Activated naive CD4-positive, alpha-beta T cell treated with anti-CD3 and anti-CD28 coated beads, Interleukin-2, amount 10 ng/mL, durations not matched to agents 7 days and 5 days (primary cell): Measurements from ENCODE around the gene GRIK3.

ENCODE experiments used
- CTCF ChIA-PET: fragments of 350-600 bp; sonication (Branson Sonifier 250); formaldehyde crosslinking; loops from one replicate; lab custom pipeline; 2021; ENCODE audit warnings: antibody characterized with exemption; lab: Charles Lee
- DNase-seq: peaks from one replicate; pipeline ENCODE4 v3.0.0-alpha.2; 2020
- H3K27ac Mint-ChIP-seq: one replicate; pipeline ENCODE4 v1.8.0; 2021; ENCODE audit warnings: mild to moderate bottlenecking, moderate library complexity, mixed read lengths
- H3K27me3 Mint-ChIP-seq: one replicate; pipeline ENCODE4 v1.8.0; 2021; ENCODE audit warnings: mild to moderate bottlenecking, mixed read lengths
- H3K36me3 Mint-ChIP-seq: one replicate; pipeline ENCODE4 v1.8.0; 2021; ENCODE audit warnings: mixed read lengths
- H3K4me1 Mint-ChIP-seq: one replicate; pipeline ENCODE4 v1.8.0; 2021; ENCODE audit warnings: mixed read lengths
- H3K4me3 Mint-ChIP-seq: one replicate; pipeline ENCODE4 v1.8.0; 2021; ENCODE audit warnings: mild to moderate bottlenecking, moderate library complexity, mixed read lengths
- H3K9me3 Mint-ChIP-seq: one replicate; pipeline ENCODE4 v1.8.0; 2021; ENCODE audit warnings: mixed read lengths

The GRIK3 gene

DNA sequence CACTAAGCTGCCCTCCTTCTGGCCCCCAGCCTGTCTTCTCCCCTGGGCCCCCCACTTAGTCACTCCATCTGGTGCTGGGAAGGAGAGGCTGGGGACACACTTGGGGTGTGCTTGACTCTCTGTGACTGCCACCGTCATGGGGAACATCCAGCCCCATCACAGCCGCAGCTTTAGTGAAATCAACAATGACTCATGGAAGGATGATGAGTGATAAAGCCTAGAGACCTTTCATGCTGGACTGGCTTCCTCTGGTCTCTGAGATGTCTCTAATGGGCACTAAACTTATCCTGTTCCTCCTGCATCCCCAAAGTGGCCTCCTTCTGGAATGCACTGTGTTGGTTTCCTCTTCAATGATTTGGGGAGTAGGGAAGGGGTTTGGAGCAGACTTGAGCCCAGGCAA is 172.9 kb downstream of the GRIK3 start:
- CTCF ChIA-PET = interaction anchor here (0.6 kb wide), 1 partner anchor 171 kb away, joined by 3 read pairs; no protein-coding TSS in a partner anchor
- H3K9me3 Mint-ChIP-seq = no peaks in the 10 kb centered on the region
- no peak for DNase-seq
- H3K4me1 Mint-ChIP-seq = no peaks in the 10 kb centered on the region
- no peak overlapping the region for H3K4me3 Mint-ChIP-seq
- H3K36me3 Mint-ChIP-seq = no peaks in the 10 kb centered on the region
- H3K27me3 Mint-ChIP-seq = peaks cover 12% of the 10 kb centered on the region
- no peak overlapping the region for H3K27ac Mint-ChIP-seq

DNA sequence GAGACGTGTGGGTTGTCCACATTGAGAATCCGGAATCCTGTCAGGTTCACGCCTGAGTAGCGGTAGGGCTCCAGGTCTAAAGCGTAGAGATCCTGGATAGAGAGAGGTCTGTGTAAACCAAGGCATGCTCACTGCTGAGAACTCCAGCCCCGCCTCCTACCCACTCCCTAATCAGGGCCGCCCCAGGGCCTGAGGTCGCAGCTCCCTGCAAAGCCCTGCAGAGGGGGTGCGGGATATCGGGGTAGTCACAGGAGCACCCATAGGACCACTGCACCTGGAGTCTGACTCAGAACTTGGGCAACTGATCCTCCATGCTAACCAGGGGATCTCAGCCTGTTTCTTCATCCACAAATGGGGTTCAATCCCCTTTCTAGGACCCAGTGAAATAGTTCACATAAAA is 174.4 kb downstream of the GRIK3 start:
- DNase-seq = no peak

DNA sequence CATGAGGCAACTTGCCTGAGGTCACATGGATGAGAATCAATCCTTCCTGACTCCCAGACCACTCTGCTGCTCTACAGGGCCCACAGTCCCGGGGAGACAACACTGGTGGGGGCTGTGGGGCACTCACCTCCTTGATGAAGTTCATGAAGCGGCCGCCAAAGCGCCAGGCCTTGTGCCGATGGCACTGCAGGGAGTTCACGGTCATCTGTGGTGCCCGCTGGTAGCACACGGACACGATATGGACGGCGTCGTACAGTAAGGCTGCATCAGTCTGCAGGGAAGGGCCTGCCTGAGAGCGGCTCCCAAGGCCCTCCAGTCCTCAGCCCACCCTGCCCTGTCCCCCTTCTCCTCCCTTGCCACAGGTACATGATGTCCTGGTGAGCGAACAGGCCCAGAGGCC is 175.3 kb downstream of the GRIK3 start:
- CTCF ChIA-PET = no interaction called here
- Mint-ChIP-seq H3K4me1 (no peaks in the 10 kb centered on the region), H3K36me3 (no peaks in the 10 kb centered on the region)

More for the DNA sequence above, 174.4 kb downstream of the GRIK3 start:
- Mint-ChIP-seq H3K9me3 (no peaks in the 10 kb centered on the region), H3K4me3 (no peak overlapping the region), H3K27ac (no peak overlapping the region), H3K27me3 (peaks cover 12% of the 10 kb centered on the region), H3K36me3 (no peaks in the 10 kb centered on the region), H3K4me1 (no peaks in the 10 kb centered on the region)
- CTCF ChIA-PET = no interaction called here

DNA sequence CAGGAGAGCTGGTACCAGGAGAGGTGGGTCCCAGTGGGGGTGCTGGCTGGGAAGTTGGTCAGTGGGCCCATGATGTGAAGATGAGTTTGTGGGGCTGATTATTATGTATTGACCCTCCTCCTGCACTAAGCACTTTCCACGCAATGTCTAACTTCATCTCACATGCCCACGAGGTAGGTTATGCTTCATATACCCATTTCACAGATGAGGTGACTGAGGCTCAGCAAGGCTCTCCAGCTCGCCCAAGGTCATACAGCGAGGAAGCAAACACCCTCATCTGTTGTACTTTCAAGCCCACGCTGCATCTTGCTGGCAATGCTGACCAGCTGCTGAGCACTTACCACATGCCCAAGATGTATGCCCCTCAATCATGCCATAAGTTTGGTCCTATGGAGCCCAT is 175.8 kb downstream of the GRIK3 start:
- no peak for DNase-seq
- Mint-ChIP-seq H3K4me3 (no peak overlapping the region), H3K27me3 (peaks cover 12% of the 10 kb centered on the region), H3K36me3 (no peaks in the 10 kb centered on the region), H3K4me1 (no peaks in the 10 kb centered on the region), H3K27ac (no peak overlapping the region), H3K9me3 (no peaks in the 10 kb centered on the region)
- CTCF ChIA-PET = no interaction called here

More for the DNA sequence above, 175.3 kb downstream of the GRIK3 start:
- DNase-seq = no peak
- Mint-ChIP-seq H3K27me3 (peaks cover 12% of the 10 kb centered on the region), H3K9me3 (no peaks in the 10 kb centered on the region), H3K4me3 (no peak overlapping the region), H3K27ac (no peak overlapping the region)

DNA sequence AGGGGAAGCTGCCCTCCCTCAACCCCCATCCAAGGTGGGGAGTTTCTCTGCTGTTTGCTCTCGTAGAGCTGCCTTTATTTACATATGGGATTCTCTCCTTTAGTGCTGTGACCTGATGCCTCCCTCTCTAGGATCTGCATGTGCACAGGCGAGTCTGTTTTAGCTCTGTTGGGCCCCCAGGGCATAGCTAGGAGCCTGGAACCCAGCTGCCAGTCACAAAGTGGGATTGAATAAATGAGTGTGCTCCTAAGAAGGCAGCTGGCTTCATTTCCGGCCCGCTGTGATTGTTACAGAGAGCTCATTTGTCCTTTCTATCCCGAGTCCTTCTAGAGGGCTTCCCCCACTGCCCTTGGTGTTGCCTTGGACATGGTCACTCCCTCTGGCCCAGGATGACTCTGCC is 176.6 kb downstream of the GRIK3 start:
- Mint-ChIP-seq H3K27me3 (peaks cover 12% of the 10 kb centered on the region), H3K27ac (no peak overlapping the region)

DNA sequence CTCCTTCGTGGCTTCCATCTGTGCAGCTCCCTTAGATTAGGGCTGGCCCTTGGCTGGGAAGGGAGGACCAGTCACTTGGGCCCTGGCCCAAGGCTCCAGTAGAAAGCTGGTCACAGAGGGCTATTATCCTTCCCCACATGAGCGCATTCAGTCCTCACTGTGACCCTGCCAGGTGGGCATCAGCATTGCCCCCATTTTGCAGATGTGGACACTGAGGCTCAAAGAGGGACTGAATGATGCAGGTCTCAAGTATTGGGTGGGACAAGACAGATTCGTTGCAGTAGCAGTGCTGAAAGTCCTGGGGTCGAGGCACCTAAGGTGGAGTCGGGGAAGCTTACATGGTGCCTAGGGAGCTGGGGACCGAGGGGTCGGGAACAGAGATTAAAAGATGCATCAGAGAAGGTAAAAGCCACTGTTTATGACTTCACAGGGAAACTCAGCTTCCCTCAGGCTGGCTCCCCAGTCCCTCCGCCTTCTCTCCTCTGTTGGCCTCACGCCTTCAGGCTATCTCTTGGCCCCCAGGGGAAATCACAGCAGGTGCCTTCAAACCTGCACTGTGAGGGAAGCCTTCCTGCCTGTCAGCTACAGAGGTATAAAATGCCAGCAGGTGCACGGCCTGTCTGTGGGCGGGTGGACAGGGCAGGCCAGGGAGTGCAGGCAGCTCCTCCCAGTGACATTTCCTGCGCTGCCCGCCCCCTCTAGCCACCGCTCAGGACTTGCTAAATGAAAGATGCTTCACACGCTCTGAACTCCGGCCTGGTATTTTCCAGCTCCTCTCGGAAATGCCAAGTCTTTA is 178.4 kb downstream of the GRIK3 start:
- H3K36me3 Mint-ChIP-seq = no peaks in the 10 kb centered on the region
- H3K9me3 Mint-ChIP-seq = no peaks in the 10 kb centered on the region
- DNase-seq = no peak
- H3K27ac Mint-ChIP-seq = no peak overlapping the region
- CTCF ChIA-PET = interaction anchor here (0.6 to 1.0 kb wide), 2 partner anchors 9 to 207 kb away, joined by 3 read pairs; no protein-coding TSS in a partner anchor
- H3K27me3 Mint-ChIP-seq = peaks cover 11% of the 10 kb centered on the region
- no peaks in the 10 kb centered on the region for H3K4me1 Mint-ChIP-seq
- H3K4me3 Mint-ChIP-seq = no peak overlapping the region

More for the DNA sequence above, 176.6 kb downstream of the GRIK3 start:
- CTCF ChIA-PET = no interaction called here
- H3K36me3 Mint-ChIP-seq = no peaks in the 10 kb centered on the region
- no peaks in the 10 kb centered on the region for H3K9me3 Mint-ChIP-seq
- no peaks in the 10 kb centered on the region for H3K4me1 Mint-ChIP-seq
- DNase-seq = no peak
- H3K4me3 Mint-ChIP-seq = no peak overlapping the region

DNA sequence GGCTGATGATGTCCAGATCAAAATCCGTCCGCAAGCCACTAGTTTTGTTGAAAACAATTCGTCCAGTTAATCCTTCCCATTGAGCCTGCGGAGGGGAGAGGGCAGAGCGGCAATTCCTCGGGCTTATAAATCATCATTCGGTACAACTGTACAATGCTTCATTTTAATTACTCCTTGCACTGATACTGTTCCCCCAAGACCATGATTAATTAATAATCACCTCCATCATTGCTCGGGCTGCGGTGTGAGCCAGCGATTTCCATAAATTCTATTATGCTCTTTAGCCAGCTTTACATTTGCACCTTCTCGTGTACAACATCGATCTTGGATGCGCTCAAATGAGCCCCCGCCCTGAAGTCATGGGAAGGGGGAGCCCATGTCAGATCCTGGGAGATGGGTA is 180.7 kb downstream of the GRIK3 start:
- Mint-ChIP-seq H3K27ac (no peak overlapping the region), H3K27me3 (peaks cover 16% of the 10 kb centered on the region)

DNA sequence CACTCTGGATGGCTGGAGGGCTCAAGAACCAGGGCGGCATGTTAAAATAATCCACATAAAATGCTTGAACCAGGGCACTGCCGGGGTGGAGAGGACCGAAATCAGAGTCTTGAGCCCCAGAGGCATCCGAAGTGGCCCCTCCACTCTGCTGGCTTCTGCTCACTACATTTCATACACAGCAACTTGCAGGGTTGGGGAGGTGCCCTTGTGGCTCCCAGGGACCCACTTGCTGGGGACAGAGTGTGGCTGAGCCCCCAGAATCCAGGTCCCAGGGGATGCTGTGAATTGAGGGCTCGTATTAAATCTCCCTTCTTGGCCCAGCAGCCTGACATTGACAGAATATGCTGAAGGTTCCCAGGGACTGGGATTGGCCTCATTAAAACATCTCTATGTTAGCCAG is 181.7 kb downstream of the GRIK3 start:
- CTCF ChIA-PET = no interaction called here
- Mint-ChIP-seq H3K9me3 (no peaks in the 10 kb centered on the region), H3K36me3 (no peaks in the 10 kb centered on the region), H3K27ac (no peak overlapping the region), H3K4me1 (no peaks in the 10 kb centered on the region), H3K4me3 (no peak overlapping the region), H3K27me3 (peaks cover 19% of the 10 kb centered on the region)
- DNase-seq = no peak

More for the DNA sequence above, 180.7 kb downstream of the GRIK3 start:
- H3K4me3 Mint-ChIP-seq = no peak overlapping the region
- DNase-seq = no peak
- H3K36me3 Mint-ChIP-seq = no peaks in the 10 kb centered on the region
- no peaks in the 10 kb centered on the region for H3K9me3 Mint-ChIP-seq
- CTCF ChIA-PET = interaction anchor here (1.5 kb wide), 1 partner anchor 10 kb away, joined by 5 read pairs; no protein-coding TSS in a partner anchor
- no peaks in the 10 kb centered on the region for H3K4me1 Mint-ChIP-seq

DNA sequence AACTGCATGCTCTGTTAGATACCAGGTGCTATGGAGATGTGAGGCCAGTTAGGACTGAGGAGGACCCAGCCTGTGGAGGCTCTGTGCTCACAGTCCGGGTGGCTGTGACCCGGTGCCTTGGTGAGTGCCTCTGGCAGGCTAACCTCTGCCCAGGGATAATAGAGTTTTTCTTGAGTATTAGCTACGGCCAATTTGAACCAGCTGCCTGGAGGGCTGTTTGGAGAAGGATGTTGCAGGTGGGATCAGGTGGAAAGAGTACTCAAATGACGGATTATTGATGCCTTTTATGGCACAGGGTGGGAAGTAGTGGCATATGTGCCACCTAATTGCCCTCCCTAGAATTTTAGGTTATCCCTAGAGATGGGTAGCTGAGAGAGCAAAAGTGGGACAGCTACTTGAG is 182.7 kb downstream of the GRIK3 start:
- H3K9me3 Mint-ChIP-seq = no peaks in the 10 kb centered on the region
- H3K36me3 Mint-ChIP-seq = no peaks in the 10 kb centered on the region
- H3K4me1 Mint-ChIP-seq = no peaks in the 10 kb centered on the region
- H3K27me3 Mint-ChIP-seq = peaks cover 24% of the 10 kb centered on the region
- DNase-seq = no peak
- CTCF ChIA-PET = no interaction called here
- no peak overlapping the region for H3K27ac Mint-ChIP-seq
- no peak overlapping the region for H3K4me3 Mint-ChIP-seq

DNA sequence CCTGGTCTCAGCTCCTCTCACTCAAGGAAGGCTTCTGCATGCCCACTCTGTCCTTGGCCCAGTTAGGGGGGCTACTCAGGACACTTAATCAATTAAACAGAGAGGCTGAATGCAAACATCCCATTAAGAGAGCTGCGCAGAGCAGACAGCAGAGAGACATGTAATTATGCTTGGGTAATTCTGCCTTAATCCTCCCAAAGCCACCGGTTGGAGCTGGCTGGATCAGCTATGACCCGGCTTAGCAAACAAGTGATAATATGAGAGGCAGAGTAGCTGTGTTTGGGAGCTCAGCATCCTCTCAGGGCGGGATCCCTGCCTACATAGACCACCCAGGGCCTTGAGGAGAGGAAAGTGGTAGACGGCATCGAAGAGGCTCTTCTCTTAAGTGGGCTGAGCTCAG is 183.2 kb downstream of the GRIK3 start:
- Mint-ChIP-seq H3K27ac (no peak overlapping the region), H3K36me3 (no peaks in the 10 kb centered on the region), H3K4me1 (no peaks in the 10 kb centered on the region), H3K4me3 (no peak overlapping the region), H3K27me3 (peaks cover 26% of the 10 kb centered on the region), H3K9me3 (no peaks in the 10 kb centered on the region)
- no peak for DNase-seq
- CTCF ChIA-PET = no interaction called here

DNA sequence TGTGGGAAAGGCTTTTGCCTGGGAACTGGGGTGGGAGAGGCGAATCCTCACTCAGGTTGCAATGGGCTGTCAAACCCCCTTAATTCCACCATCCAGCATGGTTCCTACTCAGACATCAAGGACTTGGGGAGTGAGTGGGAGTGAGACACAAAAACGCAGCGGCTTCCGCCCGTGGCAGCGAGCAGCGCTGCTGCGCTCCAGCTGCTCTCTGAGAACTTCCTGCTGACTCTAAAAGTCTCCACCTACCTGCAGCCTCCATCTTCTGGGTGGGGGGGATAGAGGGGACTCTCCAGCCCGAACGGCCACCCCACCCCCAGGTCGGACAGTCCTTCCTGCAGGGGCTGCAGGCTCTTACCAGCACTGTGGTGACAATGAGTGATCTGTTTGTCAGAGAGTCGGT is 184.4 kb downstream of the GRIK3 start:
- no peaks in the 10 kb centered on the region for H3K4me1 Mint-ChIP-seq
- no peaks in the 10 kb centered on the region for H3K36me3 Mint-ChIP-seq
- H3K27ac Mint-ChIP-seq = no peak overlapping the region
- CTCF ChIA-PET = no interaction called here
- no peak overlapping the region for H3K4me3 Mint-ChIP-seq
- no peaks in the 10 kb centered on the region for H3K9me3 Mint-ChIP-seq
- no peak for DNase-seq
- H3K27me3 Mint-ChIP-seq = peaks cover 26% of the 10 kb centered on the region

DNA sequence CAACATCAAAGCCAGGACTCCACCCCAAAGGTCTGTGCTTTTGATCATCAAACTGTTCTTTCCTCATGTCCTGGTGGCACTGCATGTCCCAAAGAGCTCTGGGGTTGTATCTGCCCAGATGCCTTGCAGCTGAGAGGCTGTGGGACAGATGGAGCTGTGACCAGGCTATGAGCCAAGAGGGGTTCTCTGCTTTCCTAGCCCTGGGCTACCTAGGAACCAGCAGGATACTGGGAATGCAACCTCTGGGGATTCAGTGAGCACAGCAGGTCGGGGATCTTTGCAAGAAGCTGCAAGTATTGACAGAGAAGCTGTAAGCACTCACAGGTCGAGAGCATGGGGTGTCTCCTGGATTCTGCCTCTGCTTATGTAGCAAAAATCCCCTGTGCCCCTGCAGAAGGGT is 186.6 kb downstream of the GRIK3 start:
- no peaks in the 10 kb centered on the region for H3K36me3 Mint-ChIP-seq
- peaks cover 26% of the 10 kb centered on the region for H3K27me3 Mint-ChIP-seq
- H3K4me3 Mint-ChIP-seq = no peak overlapping the region
- CTCF ChIA-PET = interaction anchor here (1.5 kb wide), 1 partner anchor 16 kb away, joined by 4 read pairs; no protein-coding TSS in a partner anchor
- DNase-seq = no peak
- no peak overlapping the region for H3K27ac Mint-ChIP-seq
- H3K9me3 Mint-ChIP-seq = no peaks in the 10 kb centered on the region
- no peaks in the 10 kb centered on the region for H3K4me1 Mint-ChIP-seq

DNA sequence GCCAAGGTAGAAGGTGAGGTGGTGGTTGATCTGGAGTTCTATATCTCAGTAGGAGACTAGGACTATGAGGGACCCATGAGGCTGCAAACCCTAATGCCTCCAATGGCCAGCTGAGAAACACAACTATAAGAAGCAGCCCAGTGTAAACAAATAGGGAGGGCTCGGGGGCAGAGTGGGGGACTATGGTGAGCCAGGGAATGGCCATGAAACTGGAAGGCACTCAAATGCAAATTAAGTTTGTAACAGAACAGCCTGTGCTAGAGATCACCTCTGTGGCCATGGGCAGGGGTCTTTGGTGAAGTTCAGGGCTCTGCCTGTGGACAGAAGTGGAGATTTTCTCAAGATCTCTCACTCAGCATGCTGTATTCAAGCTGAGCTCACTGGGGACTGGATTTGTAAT is 187.1 kb downstream of the GRIK3 start:
- CTCF ChIA-PET = interaction anchor here (1.5 kb wide), 1 partner anchor 17 kb away, joined by 4 read pairs; no protein-coding TSS in a partner anchor
- no peaks in the 10 kb centered on the region for H3K36me3 Mint-ChIP-seq
- no peak overlapping the region for H3K4me3 Mint-ChIP-seq
- no peak for DNase-seq
- no peaks in the 10 kb centered on the region for H3K4me1 Mint-ChIP-seq
- H3K27me3 Mint-ChIP-seq = peaks cover 26% of the 10 kb centered on the region
- no peak overlapping the region for H3K27ac Mint-ChIP-seq
- H3K9me3 Mint-ChIP-seq = no peaks in the 10 kb centered on the region

DNA sequence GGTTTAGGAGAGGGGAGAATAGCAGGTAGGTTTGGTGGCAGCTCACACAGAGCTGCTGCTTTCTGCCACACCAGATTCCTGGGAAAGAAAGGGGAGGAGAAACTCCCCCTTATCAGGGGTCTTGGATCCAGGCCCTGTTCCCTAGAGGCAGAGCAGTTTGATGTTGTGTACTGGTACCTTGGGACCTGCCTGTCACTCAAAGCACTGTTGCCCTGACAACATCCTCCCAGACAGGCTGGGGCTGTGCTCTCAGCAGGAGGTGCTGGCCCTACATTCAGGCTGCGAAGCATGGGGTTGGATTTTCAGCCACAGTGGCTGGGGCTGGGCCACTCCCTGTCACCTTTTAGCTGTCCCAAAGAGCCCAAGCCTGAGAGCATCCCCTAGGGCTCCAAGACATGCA is 188.0 kb downstream of the GRIK3 start:
- no peak overlapping the region for H3K27ac Mint-ChIP-seq
- peaks cover 20% of the 10 kb centered on the region for H3K27me3 Mint-ChIP-seq
- no peak for DNase-seq
- CTCF ChIA-PET = no interaction called here
- no peaks in the 10 kb centered on the region for H3K4me1 Mint-ChIP-seq
- no peaks in the 10 kb centered on the region for H3K9me3 Mint-ChIP-seq
- H3K4me3 Mint-ChIP-seq = no peak overlapping the region
- H3K36me3 Mint-ChIP-seq = no peaks in the 10 kb centered on the region

DNA sequence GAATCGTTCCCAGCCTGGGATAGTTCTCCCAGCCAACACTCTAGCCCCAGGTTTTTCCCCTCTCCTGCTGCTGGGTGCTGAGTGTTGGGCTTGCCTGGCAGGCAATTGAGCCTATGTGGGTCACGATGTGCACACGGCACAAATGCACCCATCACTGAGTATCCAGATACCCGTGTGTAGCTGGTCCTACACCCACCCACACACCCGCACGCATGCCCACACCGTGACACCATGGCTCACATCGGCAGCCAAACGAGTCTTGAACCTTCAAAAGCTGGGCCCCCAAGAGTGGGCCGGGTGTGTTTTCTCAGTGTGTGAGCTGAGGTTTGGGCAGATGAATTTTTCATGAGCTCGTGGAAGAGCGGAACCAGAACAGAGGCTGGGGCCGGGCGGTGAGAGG is 188.5 kb downstream of the GRIK3 start:
- CTCF ChIA-PET = no interaction called here
- DNase-seq = no peak

More for the DNA sequence above, 188.5 kb downstream of the GRIK3 start:
- peaks cover 20% of the 10 kb centered on the region for H3K27me3 Mint-ChIP-seq
- no peaks in the 10 kb centered on the region for H3K36me3 Mint-ChIP-seq
- H3K9me3 Mint-ChIP-seq = no peaks in the 10 kb centered on the region
- no peak overlapping the region for H3K27ac Mint-ChIP-seq
- no peak overlapping the region for H3K4me3 Mint-ChIP-seq
- no peaks in the 10 kb centered on the region for H3K4me1 Mint-ChIP-seq
